Measurements from ENCODE around the gene OBP2A.
A peak's percentile ranks its signal among the peaks of the same experiment; 100 is the strongest.

OBP2A gene

DNA sequence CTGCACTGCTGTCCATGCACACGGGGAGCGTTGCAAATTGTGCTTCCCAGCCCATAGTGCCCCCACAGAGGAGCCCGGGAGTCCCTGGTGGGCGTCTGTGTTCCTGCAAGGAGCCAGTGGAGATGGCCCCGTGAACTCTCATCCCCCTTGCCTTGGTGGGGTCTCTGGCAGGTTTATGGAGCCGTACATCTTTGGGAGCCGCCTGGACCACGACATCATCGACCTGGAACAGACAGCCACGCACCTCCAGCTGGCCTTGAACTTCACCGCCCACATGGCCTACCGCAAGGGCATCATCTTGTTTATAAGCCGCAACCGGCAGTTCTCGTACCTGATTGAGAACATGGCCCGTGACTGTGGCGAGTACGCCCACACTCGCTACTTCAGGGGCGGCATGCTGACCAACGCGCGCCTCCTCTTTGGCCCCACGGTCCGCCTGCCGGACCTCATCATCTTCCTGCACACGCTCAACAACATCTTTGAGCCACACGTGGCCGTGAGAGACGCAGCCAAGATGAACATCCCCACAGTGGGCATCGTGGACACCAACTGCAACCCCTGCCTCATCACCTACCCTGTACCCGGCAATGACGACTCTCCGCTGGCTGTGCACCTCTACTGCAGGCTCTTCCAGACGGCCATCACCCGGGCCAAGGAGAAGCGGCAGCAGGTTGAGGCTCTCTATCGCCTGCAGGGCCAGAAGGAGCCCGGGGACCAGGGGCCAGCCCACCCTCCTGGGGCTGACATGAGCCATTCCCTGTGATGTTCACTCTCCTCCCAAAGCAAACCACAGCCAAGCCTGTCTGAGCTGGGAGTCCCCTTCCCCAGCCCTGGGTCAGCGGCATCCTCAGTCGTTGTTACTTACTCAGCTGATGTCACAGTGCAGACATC is 42.3 kb upstream of the OBP2A start:
- TF ChIP-seq CREB1 (IDR thresholded peaks at IDR 0.05; ENCODE audit: low read depth) (no peak), EP300 (IDR thresholded peaks at IDR 0.05; ENCODE audit: borderline replicate concordance) (no peak)
- TF ChIP-seq, protein P1, sequence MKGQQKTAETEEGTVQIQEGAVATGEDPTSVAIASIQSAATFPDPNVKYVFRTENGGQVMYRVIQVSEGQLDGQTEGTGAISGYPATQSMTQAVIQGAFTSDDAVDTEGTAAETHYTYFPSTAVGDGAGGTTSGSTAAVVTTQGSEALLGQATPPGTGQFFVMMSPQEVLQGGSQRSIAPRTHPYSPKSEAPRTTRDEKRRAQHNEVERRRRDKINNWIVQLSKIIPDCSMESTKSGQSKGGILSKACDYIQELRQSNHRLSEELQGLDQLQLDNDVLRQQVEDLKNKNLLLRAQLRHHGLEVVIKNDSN (IDR thresholded peaks at IDR 0.05): no peak

DNA sequence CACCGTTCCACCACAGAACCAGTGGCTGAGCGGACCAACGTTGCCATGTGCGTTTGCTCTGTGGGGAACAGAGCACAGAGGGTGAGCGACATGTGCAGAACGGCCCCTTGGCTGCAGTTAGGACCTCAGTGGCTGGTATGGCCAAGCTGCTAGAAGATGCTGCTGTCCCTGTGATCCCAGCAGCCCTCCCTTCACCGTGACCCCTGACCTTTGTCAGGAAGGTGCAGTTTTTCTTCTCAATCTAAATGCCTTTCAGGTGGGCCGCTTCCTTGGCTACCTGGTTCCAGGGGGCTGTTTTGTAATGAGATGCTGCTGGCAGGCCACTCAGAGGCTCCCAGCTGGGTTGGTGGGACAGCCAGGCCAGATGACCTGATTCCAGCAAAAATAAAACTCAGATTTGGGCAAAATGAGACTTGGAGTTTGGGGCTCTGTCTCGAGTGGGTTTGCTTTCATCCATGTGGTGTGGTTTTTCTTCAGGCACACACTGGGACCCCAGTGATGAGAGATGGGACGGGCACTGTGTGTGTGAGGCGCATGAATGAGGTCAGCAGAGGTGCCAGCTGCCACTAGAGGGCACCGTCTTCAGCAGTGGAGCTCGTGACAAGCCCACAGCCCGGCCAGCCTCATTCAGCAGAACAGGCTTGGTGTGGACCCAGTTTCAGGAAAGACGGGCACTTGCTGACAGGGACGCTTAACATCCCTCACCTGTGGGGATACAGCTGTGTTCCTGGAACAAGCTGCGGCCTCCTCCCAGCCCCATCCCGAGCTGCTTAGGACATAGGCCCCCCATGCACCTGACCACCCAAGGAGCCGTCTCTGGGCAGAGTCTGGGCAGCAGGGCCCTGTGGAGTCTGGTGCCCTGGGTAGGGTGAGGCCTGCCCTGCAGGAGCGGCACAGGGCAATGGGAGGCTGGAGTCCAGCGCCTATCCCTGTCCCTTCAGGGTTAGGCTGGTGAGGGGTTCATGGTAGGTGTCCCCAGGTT is 41.4 kb upstream of the OBP2A start:
- TF ChIP-seq CREB1 (IDR thresholded peaks at IDR 0.05; ENCODE audit: low read depth): no peak
- TF ChIP-seq RAD21 (IDR thresholded peaks at IDR 0.05; ENCODE audit: low read depth): peak; percentile 27; the same call in 1 of the 2 replicates
- TF ChIP-seq, protein P1 (IDR thresholded peaks at IDR 0.05): no peak
- TF ChIP-seq CEBPB (IDR thresholded peaks at IDR 0.05): no peak
- TF ChIP-seq NFIC (IDR thresholded peaks at IDR 0.05): no peak
- TF ChIP-seq TCF12 (IDR thresholded peaks at IDR 0.05; ENCODE audit: low read depth): no peak
- TF ChIP-seq TEAD4 (IDR thresholded peaks at IDR 0.05): no peak

DNA sequence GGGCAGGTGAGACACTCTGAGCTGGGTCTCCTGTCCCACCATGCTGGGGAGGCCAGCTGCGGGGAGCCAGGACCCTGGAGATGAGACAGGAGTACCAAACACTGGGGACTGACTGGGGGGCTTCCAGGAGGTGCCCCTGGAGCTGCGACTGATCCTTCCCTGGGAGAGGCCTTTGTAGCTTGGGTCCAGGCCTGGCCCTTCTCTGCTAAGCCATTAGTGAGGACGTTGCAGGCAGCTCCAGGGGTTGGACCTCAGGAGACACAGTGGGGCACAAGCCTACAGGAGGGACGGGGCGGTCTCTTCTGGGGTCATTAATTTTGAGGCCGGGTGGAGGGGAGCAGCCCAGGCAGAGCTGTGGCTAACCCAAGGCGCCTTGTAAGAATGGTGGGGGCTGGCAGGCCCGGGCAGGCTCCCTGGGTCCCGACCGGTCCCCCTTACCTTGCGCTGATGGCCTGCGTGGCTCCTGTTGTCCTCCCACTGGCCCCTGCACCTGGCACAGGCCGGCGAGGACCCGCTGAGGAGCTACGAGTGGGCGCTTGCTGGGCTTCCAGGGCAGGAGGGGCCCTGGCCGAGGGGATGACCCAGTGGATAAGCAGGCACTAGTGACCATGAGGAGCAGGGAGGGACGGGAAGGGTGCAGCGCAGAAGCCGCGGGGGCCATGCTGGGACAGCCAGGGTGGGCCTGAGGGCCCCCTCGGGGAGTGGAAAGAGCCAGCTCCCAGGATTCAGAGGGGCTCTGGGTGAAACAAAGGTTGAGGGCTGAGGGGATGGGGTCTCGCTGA is 40.3 kb upstream of the OBP2A start:
- TF ChIP-seq EGR1 (IDR thresholded peaks at IDR 0.05): no peak
- no peak for TF ChIP-seq TEAD4 (IDR thresholded peaks at IDR 0.05)
- TF ChIP-seq TCF12 (IDR thresholded peaks at IDR 0.05; ENCODE audit: low read depth): no peak
- no peak for TF ChIP-seq YY1 (IDR thresholded peaks at IDR 0.05; ENCODE audit: low read depth)
- no peak for TF ChIP-seq TAF1 (IDR thresholded peaks at IDR 0.05; ENCODE audit: low read depth)

DNA sequence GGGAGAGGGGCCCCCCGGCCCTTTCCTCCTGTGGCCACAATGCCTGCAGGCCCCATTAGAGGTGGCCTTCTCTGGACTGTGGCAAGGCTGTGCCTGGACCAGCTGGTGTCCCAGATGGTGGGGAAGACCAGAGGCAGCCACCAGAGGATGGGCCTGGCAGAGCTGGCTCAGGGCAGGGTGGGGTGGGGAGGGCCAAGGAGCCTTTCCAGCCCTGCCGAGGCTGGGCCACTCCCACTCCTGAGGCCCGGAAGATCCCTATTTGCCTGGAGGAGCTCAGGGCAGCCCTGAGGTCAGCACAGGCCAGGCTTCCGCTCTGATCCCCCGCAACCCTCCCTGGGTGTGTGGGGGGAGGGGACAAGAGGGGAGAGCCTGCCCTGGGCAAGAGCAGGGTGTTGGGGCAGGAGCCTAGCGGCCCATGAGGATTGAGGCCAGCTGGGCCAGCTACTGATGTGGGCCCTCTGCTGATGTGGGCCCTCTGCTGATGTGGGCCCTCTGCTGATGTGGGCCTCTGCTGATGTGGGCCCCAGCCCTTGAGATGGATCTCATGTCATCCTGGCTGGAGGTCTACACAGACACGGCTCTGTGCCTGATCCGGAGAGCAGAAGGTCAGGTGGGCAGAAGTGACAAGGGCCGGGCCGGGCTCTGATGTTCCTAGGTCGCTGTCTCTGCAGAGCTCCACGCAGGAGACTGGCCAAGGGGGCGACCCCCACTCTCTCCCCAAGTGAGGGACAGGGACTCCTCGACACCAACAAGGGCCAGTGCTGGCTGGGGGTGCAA is 39.4 kb upstream of the OBP2A start:
- TF ChIP-seq RAD21 (IDR thresholded peaks at IDR 0.05; ENCODE audit: low read depth): no peak
- TF ChIP-seq, protein P2, sequence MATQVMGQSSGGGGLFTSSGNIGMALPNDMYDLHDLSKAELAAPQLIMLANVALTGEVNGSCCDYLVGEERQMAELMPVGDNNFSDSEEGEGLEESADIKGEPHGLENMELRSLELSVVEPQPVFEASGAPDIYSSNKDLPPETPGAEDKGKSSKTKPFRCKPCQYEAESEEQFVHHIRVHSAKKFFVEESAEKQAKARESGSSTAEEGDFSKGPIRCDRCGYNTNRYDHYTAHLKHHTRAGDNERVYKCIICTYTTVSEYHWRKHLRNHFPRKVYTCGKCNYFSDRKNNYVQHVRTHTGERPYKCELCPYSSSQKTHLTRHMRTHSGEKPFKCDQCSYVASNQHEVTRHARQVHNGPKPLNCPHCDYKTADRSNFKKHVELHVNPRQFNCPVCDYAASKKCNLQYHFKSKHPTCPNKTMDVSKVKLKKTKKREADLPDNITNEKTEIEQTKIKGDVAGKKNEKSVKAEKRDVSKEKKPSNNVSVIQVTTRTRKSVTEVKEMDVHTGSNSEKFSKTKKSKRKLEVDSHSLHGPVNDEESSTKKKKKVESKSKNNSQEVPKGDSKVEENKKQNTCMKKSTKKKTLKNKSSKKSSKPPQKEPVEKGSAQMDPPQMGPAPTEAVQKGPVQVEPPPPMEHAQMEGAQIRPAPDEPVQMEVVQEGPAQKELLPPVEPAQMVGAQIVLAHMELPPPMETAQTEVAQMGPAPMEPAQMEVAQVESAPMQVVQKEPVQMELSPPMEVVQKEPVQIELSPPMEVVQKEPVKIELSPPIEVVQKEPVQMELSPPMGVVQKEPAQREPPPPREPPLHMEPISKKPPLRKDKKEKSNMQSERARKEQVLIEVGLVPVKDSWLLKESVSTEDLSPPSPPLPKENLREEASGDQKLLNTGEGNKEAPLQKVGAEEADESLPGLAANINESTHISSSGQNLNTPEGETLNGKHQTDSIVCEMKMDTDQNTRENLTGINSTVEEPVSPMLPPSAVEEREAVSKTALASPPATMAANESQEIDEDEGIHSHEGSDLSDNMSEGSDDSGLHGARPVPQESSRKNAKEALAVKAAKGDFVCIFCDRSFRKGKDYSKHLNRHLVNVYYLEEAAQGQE (IDR thresholded peaks at IDR 0.05; ENCODE audit: low read depth): no peak
- TF ChIP-seq, protein P3, sequence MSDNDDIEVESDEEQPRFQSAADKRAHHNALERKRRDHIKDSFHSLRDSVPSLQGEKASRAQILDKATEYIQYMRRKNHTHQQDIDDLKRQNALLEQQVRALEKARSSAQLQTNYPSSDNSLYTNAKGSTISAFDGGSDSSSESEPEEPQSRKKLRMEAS (IDR thresholded peaks at IDR 0.05): no peak
- no peak for TF ChIP-seq CREB1 (IDR thresholded peaks at IDR 0.05; ENCODE audit: low read depth)
- TF ChIP-seq TCF12 (IDR thresholded peaks at IDR 0.05; ENCODE audit: low read depth): no peak
- no peak for TF ChIP-seq ZBTB7A (IDR thresholded peaks at IDR 0.05; ENCODE audit: low read depth)
- TF ChIP-seq NFIC (IDR thresholded peaks at IDR 0.05): no peak
- no peak for TF ChIP-seq YY1 (IDR thresholded peaks at IDR 0.05; ENCODE audit: low read depth)
- TF ChIP-seq, protein P1 (IDR thresholded peaks at IDR 0.05): no peak
- no peak for TF ChIP-seq FOXM1 (IDR thresholded peaks at IDR 0.05; ENCODE audit: borderline replicate concordance, low read depth)
- TF ChIP-seq EGR1 (IDR thresholded peaks at IDR 0.05): no peak
- no peak for TF ChIP-seq TAF1 (IDR thresholded peaks at IDR 0.05; ENCODE audit: low read depth)
- TF ChIP-seq TEAD4 (IDR thresholded peaks at IDR 0.05): no peak
- no peak for TF ChIP-seq CEBPB (IDR thresholded peaks at IDR 0.05)
- no peak for TF ChIP-seq EP300 (IDR thresholded peaks at IDR 0.05; ENCODE audit: borderline replicate concordance)

DNA sequence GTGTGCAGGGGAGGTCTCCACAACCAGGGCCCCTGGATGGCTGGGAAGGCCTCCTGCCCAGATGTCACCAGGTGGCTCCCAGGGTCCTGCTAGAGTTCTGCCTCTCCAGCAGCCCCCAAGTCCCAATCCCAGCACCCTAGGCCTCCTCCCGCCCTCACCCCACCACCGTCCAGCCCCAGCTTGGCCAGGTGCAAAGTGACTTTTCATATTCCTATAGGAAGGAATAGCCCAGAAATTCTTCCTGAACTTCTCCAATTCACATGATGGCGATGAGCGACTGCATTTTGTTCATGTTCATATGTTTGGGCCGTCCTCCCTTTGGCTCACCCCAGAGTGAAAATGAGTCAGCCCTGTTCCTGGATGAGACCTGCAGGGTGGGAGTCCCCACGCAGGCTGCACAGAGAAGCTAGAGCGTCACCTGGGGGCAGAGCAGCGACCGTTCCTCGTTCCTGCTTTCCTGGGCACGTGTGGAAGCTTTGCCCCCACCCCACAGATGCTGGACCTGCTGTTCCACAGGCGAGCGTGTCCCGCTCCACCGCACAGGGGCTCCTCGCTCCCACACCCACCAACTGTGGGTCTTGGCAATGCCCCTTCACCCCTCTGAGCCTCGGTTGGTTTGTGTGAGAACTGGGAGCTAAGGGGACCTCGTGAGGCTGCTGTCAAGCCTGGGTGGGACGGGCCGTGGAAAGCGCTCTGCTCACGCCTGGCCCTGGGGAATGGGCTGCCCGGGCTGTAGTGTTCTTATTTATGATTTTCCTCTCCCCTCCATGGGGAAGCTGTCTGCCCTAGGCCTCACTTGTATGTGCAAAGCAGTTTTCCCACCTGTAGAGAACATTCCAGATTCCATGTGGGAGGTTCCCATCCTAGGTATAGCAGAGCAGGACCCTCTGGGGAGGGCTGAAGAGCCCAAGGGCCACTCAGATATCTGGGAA is 38.6 kb upstream of the OBP2A start:
- TF ChIP-seq YY1 (IDR thresholded peaks at IDR 0.05; ENCODE audit: low read depth): no peak
- TF ChIP-seq CEBPB (IDR thresholded peaks at IDR 0.05): no peak
- no peak for TF ChIP-seq NFIC (IDR thresholded peaks at IDR 0.05)
- no peak for TF ChIP-seq ZBTB7A (IDR thresholded peaks at IDR 0.05; ENCODE audit: low read depth)
- TF ChIP-seq, protein P2 (IDR thresholded peaks at IDR 0.05; ENCODE audit: low read depth): no peak
- TF ChIP-seq EP300 (IDR thresholded peaks at IDR 0.05; ENCODE audit: borderline replicate concordance): no peak
- TF ChIP-seq, protein P1 (IDR thresholded peaks at IDR 0.05): no peak
- TF ChIP-seq CREB1 (IDR thresholded peaks at IDR 0.05; ENCODE audit: low read depth): no peak
- no peak for TF ChIP-seq TAF1 (IDR thresholded peaks at IDR 0.05; ENCODE audit: low read depth)
- TF ChIP-seq RAD21 (IDR thresholded peaks at IDR 0.05; ENCODE audit: low read depth): no peak
- no peak for TF ChIP-seq TEAD4 (IDR thresholded peaks at IDR 0.05)
- TF ChIP-seq, protein P3 (IDR thresholded peaks at IDR 0.05): no peak
- no peak for TF ChIP-seq EGR1 (IDR thresholded peaks at IDR 0.05)
- TF ChIP-seq FOXM1 (IDR thresholded peaks at IDR 0.05; ENCODE audit: borderline replicate concordance, low read depth): no peak
- TF ChIP-seq TCF12 (IDR thresholded peaks at IDR 0.05; ENCODE audit: low read depth): no peak
